Measurements from ENCODE around the gene MCM5. TPM values are rescaled to one million over a fixed set of nuclear protein-coding genes. Genes with fewer than 3 reads are reported as not detected.

Gene MCM5
- total RNA-seq, 1 donor from 2014 or later: 80.9 TPM

DNA sequence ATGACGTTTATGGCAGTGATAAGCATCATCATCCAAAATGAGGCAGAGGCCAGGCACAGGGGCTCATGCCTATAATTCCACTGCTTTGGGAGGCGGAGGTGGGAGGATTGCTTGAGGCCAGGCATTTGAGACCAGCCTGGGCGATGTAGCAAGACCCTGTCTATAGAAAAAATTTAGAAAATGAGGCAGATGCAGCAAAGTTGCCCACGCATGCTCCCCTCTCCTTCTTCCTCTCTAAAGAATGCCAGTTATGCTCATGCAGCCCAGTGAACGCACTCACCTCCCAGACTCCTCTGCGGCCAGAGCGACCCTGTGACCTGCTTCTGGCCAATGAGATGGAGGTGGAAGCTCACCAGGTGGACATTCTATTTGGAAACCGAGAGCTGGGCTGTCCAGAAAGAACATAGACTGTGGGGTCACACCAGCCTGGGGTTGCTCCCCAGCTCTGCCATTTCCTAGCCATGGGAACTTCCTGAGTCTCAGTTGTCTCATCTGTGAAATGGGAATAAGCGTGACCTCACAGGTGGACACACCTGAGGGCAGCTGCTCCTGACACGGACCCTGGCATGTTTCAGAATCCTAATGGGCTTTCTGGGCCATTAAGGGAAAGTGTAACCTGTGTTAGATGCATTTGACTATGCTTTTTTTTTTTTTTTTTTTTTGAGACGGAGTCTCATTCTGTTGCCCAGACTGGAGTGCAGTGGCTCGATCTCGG lies 44.9 kb downstream of the MCM5 start:
- Mint-ChIP-seq H3K27ac (ENCODE audit: unreplicated experiment) (no peak overlapping the region), H3K4me1 (ENCODE audit: unreplicated experiment) (no peaks in the 10 kb centered on the region), H3K4me3 (ENCODE audit: unreplicated experiment) (no peak overlapping the region), H3K27me3 (ENCODE audit: unreplicated experiment) (peaks cover 2% of the 10 kb centered on the region), H3K36me3 (ENCODE audit: low read depth, unreplicated experiment) (no peaks in the 10 kb centered on the region), H3K9me3 (ENCODE audit: unreplicated experiment) (no peaks in the 10 kb centered on the region)
- no peak for TF ChIP-seq CTCF (IDR thresholded peaks at IDR 0.05; ENCODE audit: unreplicated experiment)
- DNase-seq (ENCODE audit: low spot score): no peak

GRCh38 chr22:35445933-35446332 lies 46.0 kb downstream of the MCM5 start:
- Mint-ChIP-seq H3K4me1 (ENCODE audit: unreplicated experiment) (no peaks in the 10 kb centered on the region), H3K4me3 (ENCODE audit: unreplicated experiment) (no peak overlapping the region), H3K27ac (ENCODE audit: unreplicated experiment) (no peak overlapping the region), H3K36me3 (ENCODE audit: low read depth, unreplicated experiment) (no peaks in the 10 kb centered on the region), H3K9me3 (ENCODE audit: unreplicated experiment) (no peaks in the 10 kb centered on the region), H3K27me3 (ENCODE audit: unreplicated experiment) (peaks cover 2% of the 10 kb centered on the region)
- no peak for TF ChIP-seq CTCF (IDR thresholded peaks at IDR 0.05; ENCODE audit: unreplicated experiment)
- DNase-seq (ENCODE audit: low spot score): no peak

DNA sequence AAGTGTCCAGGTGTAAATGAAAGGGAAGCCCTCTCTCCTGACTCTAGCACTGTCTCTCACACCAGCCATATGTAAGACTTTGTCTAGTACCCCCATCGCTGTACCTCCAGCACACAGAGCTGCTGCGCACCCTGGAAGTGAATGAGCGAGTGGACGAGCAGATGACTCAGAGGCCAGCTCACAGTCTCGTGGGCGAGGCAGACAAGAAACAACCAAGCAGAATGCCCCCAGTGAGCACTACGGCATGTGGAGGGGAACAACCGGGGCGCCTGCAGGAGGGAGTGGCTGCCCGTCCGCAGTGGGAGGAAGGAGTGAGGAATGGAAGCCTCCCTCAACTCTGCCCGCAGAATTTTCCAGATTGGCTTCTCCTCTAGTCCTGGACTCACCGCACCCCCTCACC lies 46.4 kb downstream of the MCM5 start:
- no peaks in the 10 kb centered on the region for H3K4me1 Mint-ChIP-seq (ENCODE audit: unreplicated experiment)
- no peak overlapping the region for H3K27ac Mint-ChIP-seq (ENCODE audit: unreplicated experiment)
- no peaks in the 10 kb centered on the region for H3K36me3 Mint-ChIP-seq (ENCODE audit: low read depth, unreplicated experiment)
- no peaks in the 10 kb centered on the region for H3K9me3 Mint-ChIP-seq (ENCODE audit: unreplicated experiment)
- no peak for DNase-seq (ENCODE audit: low spot score)
- TF ChIP-seq CTCF (IDR thresholded peaks at IDR 0.05; ENCODE audit: unreplicated experiment): no peak
- H3K27me3 Mint-ChIP-seq (ENCODE audit: unreplicated experiment): peaks cover 4% of the 10 kb centered on the region
- H3K4me3 Mint-ChIP-seq (ENCODE audit: unreplicated experiment): no peak overlapping the region

DNA sequence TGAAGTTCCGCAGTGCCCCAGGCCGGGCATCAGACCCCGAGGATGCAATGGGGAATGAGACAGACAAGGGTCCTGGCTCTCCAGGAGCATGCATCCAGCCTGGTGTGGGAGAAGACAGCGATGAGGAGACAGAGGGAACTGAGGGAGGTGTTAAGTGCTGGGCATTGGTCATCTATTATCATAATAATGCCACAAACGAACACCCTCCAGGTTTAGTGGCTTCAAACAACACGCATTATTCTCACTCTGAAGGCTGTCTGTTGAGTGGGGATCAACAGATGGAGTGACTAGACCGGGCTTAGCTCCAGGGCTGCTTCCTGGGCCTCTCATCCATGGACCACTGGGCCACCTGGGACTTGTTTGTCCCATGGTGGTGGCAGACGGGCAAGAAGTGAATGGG lies 48.6 kb downstream of the MCM5 start:
- no peak overlapping the region for H3K4me3 Mint-ChIP-seq (ENCODE audit: unreplicated experiment)
- no peak overlapping the region for H3K27ac Mint-ChIP-seq (ENCODE audit: unreplicated experiment)
- peaks cover 7% of the 10 kb centered on the region for H3K27me3 Mint-ChIP-seq (ENCODE audit: unreplicated experiment)
- H3K36me3 Mint-ChIP-seq (ENCODE audit: low read depth, unreplicated experiment): no peaks in the 10 kb centered on the region
- H3K9me3 Mint-ChIP-seq (ENCODE audit: unreplicated experiment): no peaks in the 10 kb centered on the region
- DNase-seq (ENCODE audit: low spot score): no peak
- no peaks in the 10 kb centered on the region for H3K4me1 Mint-ChIP-seq (ENCODE audit: unreplicated experiment)
- TF ChIP-seq CTCF (IDR thresholded peaks at IDR 0.05; ENCODE audit: unreplicated experiment): no peak

- DNase-seq (ENCODE audit: low spot score): no peak
- H3K9me3 Mint-ChIP-seq (ENCODE audit: unreplicated experiment): no peaks in the 10 kb centered on the region
- TF ChIP-seq CTCF (IDR thresholded peaks at IDR 0.05; ENCODE audit: unreplicated experiment): no peak
- no peak overlapping the region for H3K4me3 Mint-ChIP-seq (ENCODE audit: unreplicated experiment)
- H3K36me3 Mint-ChIP-seq (ENCODE audit: low read depth, unreplicated experiment): no peaks in the 10 kb centered on the region
- H3K27ac Mint-ChIP-seq (ENCODE audit: unreplicated experiment): no peak overlapping the region
- H3K4me1 Mint-ChIP-seq (ENCODE audit: unreplicated experiment): no peaks in the 10 kb centered on the region
- H3K27me3 Mint-ChIP-seq (ENCODE audit: unreplicated experiment): peaks cover 13% of the 10 kb centered on the region
These were observed 50.1 kb downstream of the MCM5 start for GRCh38 chr22:35449829-35450689.
